ENCODE measurements around the gene NAT8.
"Not testable (repeated sequence)": the region's sequence is repeated elsewhere in the genome, so short reads cannot be mapped to it uniquely, and the experiment has no call there.

NAT8 gene

GRCh38 chr2:73630662-73631266 is 11.5 kb downstream of the NAT8 start:
- not testable (repeated sequence) for DNase-seq

- not testable (repeated sequence) for DNase-seq
These were observed 13.7 kb downstream of the NAT8 start for GRCh38 chr2:73628493-73628892.

GRCh38 chr2:73626237-73626636 is 16.0 kb downstream of the NAT8 start:
- DNase-seq = not testable (repeated sequence)

- DNase-seq = not testable (repeated sequence)
These were observed 17.6 kb downstream of the NAT8 start for GRCh38 chr2:73624625-73625024.

GRCh38 chr2:73624036-73624435 is 18.2 kb downstream of the NAT8 start:
- not testable (repeated sequence) for DNase-seq

GRCh38 chr2:73619925-73620324 is 22.3 kb downstream of the NAT8 start:
- DNase-seq = not testable (repeated sequence)

GRCh38 chr2:73614997-73615396 is 27.2 kb downstream of the NAT8 start:
- no peak for DNase-seq

GRCh38 chr2:73614105-73614504 is 28.1 kb downstream of the NAT8 start:
- no peak for DNase-seq

- no peak for DNase-seq
These were observed 30.4 kb downstream of the NAT8 start for GRCh38 chr2:73611867-73612266.

GRCh38 chr2:73611193-73611592 is 31.0 kb downstream of the NAT8 start:
- DNase-seq = no peak

GRCh38 chr2:73610111-73610510 is 32.1 kb downstream of the NAT8 start:
- no peak for DNase-seq

- DNase-seq = not testable (repeated sequence)
These were observed 37.6 kb downstream of the NAT8 start for GRCh38 chr2:73604589-73604988.

- DNase-seq = not testable (repeated sequence)
These were observed 39.1 kb downstream of the NAT8 start for GRCh38 chr2:73603099-73603588.

GRCh38 chr2:73601780-73602179 is 40.4 kb downstream of the NAT8 start:
- no peak for DNase-seq

GRCh38 chr2:73594251-73594650 is 48.0 kb downstream of the NAT8 start:
- no peak for DNase-seq

- no peak for DNase-seq
These were observed 48.5 kb downstream of the NAT8 start for GRCh38 chr2:73593680-73594079.

Measured in DMS153 (cell line).